SK-N-SH treated with all-trans-retinoic acid at 6 μM for 48 hours (cell line): ENCODE data around the gene SRGN.

Experiments
- ATAC-seq: fragments of 200-7000 bp; cut with Tn5 transposase; 3 replicates; pipeline ENCODE4 v1.9.1; 2020; ENCODE audit warnings: mild to moderate bottlenecking, moderate library complexity
- ARNTL ChIP-seq: fragments of 450-650 bp; formaldehyde crosslinking; IDR thresholded peaks from 2 replicates; pipeline ENCODE4 v1.5.0; 2020; ENCODE audit warnings: low read depth, mild to moderate bottlenecking, moderate library complexity, borderline replicate concordance
- BACH2 ChIP-seq: fragments of 250-450 bp; sonication (Bioruptor Pico); IDR thresholded peaks from 2 replicates; pipeline ENCODE4 v1.9.0; 2021; ENCODE audit warnings: mild to moderate bottlenecking, borderline replicate concordance
- CREB5 ChIP-seq: fragments of 250-450 bp; sonication (Bioruptor Pico); IDR thresholded peaks from 2 replicates; pipeline ENCODE4 v1.5.1; 2020; ENCODE audit warnings: low read depth, mild to moderate bottlenecking, moderate library complexity
- CSDC2 ChIP-seq: fragments of 250-450 bp; sonication (Bioruptor Pico); IDR thresholded peaks from 2 replicates; pipeline ENCODE4 v1.5.0; 2020; ENCODE audit warnings: mild to moderate bottlenecking, moderate library complexity
- CSRNP3 ChIP-seq: fragments of 250-450 bp; sonication (Bioruptor Pico); IDR thresholded peaks from 2 replicates; pipeline ENCODE4 v1.5.1; 2021; ENCODE audit warnings: mild to moderate bottlenecking, moderate library complexity
- ESRRG ChIP-seq: fragments of 250-450 bp; sonication (Bioruptor Pico); IDR thresholded peaks from 2 replicates; pipeline ENCODE4 v1.6.1; 2021; ENCODE audit warnings: mild to moderate bottlenecking
- ISL1 ChIP-seq: fragments of 250-450 bp; sonication (Bioruptor Pico); IDR thresholded peaks from 2 replicates; pipeline ENCODE4 v2.1.2; 2022; ENCODE audit warnings: mild to moderate bottlenecking, moderate library complexity
- OSR1 ChIP-seq: fragments of 250-450 bp; sonication (Bioruptor Pico); IDR thresholded peaks from 2 replicates; pipeline ENCODE4 v1.8.0; 2022; ENCODE audit warnings: moderate library complexity, mild to moderate bottlenecking, inconsistent platforms
- PATZ1 ChIP-seq: fragments of 250-450 bp; sonication (Bioruptor Pico); IDR thresholded peaks from 2 replicates; pipeline ENCODE4 v1.8.0; 2020; ENCODE audit warnings: mild to moderate bottlenecking, moderate library complexity, borderline replicate concordance
- POU6F1 ChIP-seq: fragments of 250-450 bp; sonication (Bioruptor Pico); IDR thresholded peaks from 2 replicates; pipeline ENCODE4 v1.8.0; 2021; ENCODE audit warnings: low read depth, mild to moderate bottlenecking, moderate library complexity, borderline replicate concordance
- PPARA ChIP-seq: fragments of 250-450 bp; sonication (Bioruptor Pico); IDR thresholded peaks from 2 replicates; pipeline ENCODE4 v1.5.0; 2020; ENCODE audit warnings: mild to moderate bottlenecking, borderline replicate concordance
- RARB ChIP-seq: fragments of 250-450 bp; sonication (Bioruptor Pico); IDR thresholded peaks from 2 replicates; pipeline ENCODE4 v1.8.0; 2021; ENCODE audit warnings: mild to moderate bottlenecking, moderate library complexity
- SNAI2 ChIP-seq: fragments of 250-450 bp; sonication (Bioruptor Pico); IDR thresholded peaks from 2 replicates; pipeline ENCODE4 v1.5.0; 2020; ENCODE audit warnings: mild to moderate bottlenecking, moderate library complexity
- TCF4 ChIP-seq: fragments of 250-450 bp; sonication (Bioruptor Pico); IDR thresholded peaks from 2 replicates; pipeline ENCODE4 v1.8.0; 2021; ENCODE audit warnings: mild to moderate bottlenecking, moderate library complexity, borderline replicate concordance
- TSHZ2 ChIP-seq: fragments of 250-450 bp; sonication (Bioruptor Pico); IDR thresholded peaks from 2 replicates; pipeline ENCODE4 v1.5.0; 2020; ENCODE audit warnings: mild to moderate bottlenecking, moderate library complexity
- ZFP3 ChIP-seq: fragments of 250-450 bp; sonication (Bioruptor Pico); IDR thresholded peaks from 2 replicates; pipeline ENCODE4 v1.5.0; 2020; ENCODE audit warnings: mild to moderate bottlenecking, moderate library complexity
- ZFP30 ChIP-seq: fragments of 450-650 bp; formaldehyde crosslinking; IDR thresholded peaks from 2 replicates; pipeline ENCODE4 v1.5.0; 2022; ENCODE audit warnings: mild to moderate bottlenecking, moderate library complexity
- ZNF565 ChIP-seq: fragments of 450-650 bp; formaldehyde crosslinking; conservative IDR thresholded peaks from 2 replicates; pipeline ENCODE4 v1.5.0; 2020; ENCODE audit warnings: low read depth, mild to moderate bottlenecking, moderate library complexity
- ZNF70 ChIP-seq: fragments of 450-650 bp; formaldehyde crosslinking; IDR thresholded peaks from 2 replicates; pipeline ENCODE4 v1.5.0; 2020; ENCODE audit warnings: mild to moderate bottlenecking, moderate library complexity
- ZNF8 ChIP-seq: fragments of 450-650 bp; formaldehyde crosslinking; IDR thresholded peaks from 2 replicates; pipeline ENCODE4 v1.5.0; 2020; ENCODE audit warnings: mild to moderate bottlenecking, moderate library complexity

SRGN gene

GRCh38 chr10:69080226-69080625 lies 7.7 kb upstream of the SRGN start:
- no peak for ATAC-seq
- TF ChIP-seq BACH2 (CRISPR knock-in tag) (no peak), TSHZ2 (CRISPR knock-in tag) (no peak), SNAI2 (CRISPR knock-in tag) (no peak), CSDC2 (no peak), ISL1 (CRISPR knock-in tag) (no peak), PPARA (CRISPR knock-in tag) (no peak), ZNF565 (CRISPR knock-in tag) (no peak), PATZ1 (CRISPR knock-in tag) (no peak), ESRRG (CRISPR knock-in tag) (no peak), ARNTL (no peak), ZNF8 (CRISPR knock-in tag) (no peak), RARB (CRISPR knock-in tag) (no peak)

- ATAC-seq: no peak
- TF ChIP-seq OSR1 (CRISPR knock-in tag) (no peak), TCF4 (CRISPR knock-in tag) (no peak)
Measured at GRCh38 chr10:69086001-69086509, 1.8 kb upstream of the SRGN start.

- TF ChIP-seq PATZ1 (CRISPR knock-in tag) (no peak), TSHZ2 (CRISPR knock-in tag) (no peak), ZNF70 (CRISPR knock-in tag) (no peak), POU6F1 (no peak), ISL1 (CRISPR knock-in tag) (no peak), ESRRG (CRISPR knock-in tag) (no peak), ZFP30 (CRISPR knock-in tag) (no peak), OSR1 (CRISPR knock-in tag) (no peak), CSDC2 (no peak), BACH2 (CRISPR knock-in tag) (no peak), TCF4 (CRISPR knock-in tag) (no peak), ZFP3 (CRISPR knock-in tag) (no peak), CREB5 (CRISPR knock-in tag) (no peak), ARNTL (no peak), ZNF8 (CRISPR knock-in tag) (no peak), SNAI2 (CRISPR knock-in tag) (no peak), CSRNP3 (no peak)
- TF ChIP-seq, all 23 proteins: peak for 0
Measured at GRCh38 chr10:69088471-69088769, 517 bp downstream of the SRGN start.

More at GRCh38 chr10:69088471-69088769, 517 bp downstream of the SRGN start:
- no peak for ATAC-seq
